Inflammatory macrophage (primary cell): ENCODE results near the gene GPX5.
"Not testable (repeated sequence)": the region's sequence is repeated elsewhere in the genome, so short reads cannot be mapped to it uniquely, and the experiment has no call there.

Source experiments
- DNase-seq, 2 donors: peaks; one replicate each; pipeline ENCODE4 v3.0.0-alpha.2; 2020 to 2022

GPX5 gene

DNA sequence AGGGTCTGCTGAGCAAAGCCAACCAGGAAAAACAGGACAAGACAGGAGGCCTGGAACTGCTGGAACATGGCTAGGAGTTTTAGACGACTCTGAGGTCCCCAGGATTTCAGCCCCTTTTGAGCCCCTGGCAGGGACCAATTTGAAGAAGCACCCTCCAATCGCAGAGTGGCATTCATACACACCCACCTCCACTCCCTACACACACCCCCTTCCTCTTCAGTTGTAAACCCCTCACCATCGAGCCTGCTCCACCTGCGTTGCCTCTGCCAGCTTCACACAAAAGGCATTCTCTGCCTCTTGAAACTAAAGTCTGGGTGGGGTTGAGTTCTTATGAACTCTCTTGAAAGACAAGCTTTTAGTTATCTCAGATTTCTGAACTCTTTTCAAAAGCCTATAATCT is 10.0 kb upstream of the GPX5 start, which contains the start of gene GPX6:
TSS of gene GPX6 (minus strand) at position 118 of the 400 bp plus-strand sequence. CDS start at position 68, 50 bp downstream.
- DNase-seq: no peak

DNA sequence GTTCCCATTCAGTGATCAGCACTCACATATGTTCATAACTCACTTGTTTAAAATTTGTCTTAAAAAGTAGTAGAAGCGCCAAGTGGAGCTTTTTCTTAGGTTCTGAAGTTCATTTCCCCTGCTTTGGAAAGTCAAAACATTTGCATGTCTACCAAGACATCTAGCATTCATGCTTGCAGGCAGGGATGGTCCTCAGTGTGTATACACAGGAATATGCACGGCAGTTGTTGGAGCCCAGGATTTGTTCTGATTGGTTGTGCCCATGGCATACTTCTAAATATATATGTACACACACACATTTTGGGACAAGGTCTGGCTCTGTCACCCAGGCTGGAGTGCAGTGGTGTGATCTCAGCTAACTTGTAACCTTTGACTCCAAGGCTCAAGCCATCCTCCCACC is 7.7 kb upstream of the GPX5 start:
- no peak for DNase-seq

DNA sequence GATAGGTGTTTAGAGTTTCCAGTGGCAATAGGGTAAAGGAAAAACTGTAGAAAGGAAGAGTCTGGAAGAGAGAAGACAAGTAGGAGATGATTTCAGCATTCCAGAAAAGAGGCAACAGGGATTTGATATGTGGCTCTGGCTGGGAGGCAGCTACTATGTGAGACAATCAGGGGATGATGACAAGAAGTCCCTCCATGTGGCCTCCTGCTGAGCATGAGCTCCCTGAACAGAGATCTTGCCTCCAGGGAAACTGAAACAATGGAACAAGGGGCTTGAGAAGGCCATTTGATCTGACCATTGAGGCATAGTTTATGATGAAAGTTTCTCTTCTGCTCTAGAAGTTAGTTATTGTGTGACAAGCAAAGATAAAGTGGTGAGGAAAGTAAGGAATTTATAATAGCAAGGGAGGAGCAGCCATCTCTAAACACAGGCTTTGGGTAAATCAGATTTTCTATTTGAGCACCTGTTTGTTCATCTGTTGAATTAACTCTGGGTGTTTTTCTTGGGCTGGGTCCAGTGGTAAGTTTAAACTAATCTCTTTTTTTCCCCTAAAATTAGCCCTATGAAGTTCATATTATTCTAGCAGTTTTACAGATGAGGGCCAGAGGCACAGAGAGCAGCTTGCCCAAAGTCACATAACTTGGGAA is 3.0 kb upstream of the GPX5 start:
- DNase-seq: no peak

DNA sequence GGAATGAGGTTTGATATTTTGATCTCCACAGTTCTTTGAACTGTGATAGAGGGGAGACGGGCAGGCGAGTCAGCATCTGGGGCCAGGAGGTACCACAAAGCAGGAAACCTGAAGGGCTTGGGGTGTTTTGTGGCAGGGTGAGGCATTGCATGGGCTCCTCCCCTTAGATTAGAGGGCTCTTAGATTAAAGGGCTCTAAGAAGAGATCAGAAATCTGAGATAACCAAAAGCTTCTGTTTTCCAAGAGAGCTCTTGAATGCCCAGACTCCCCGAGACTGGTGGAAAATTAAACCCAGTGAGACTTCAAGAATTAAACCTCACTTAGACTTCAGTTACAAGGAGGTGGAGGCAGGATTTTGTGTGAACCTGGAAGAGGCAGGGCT is 2.4 kb upstream of the GPX5 start:
- no peak for DNase-seq

DNA sequence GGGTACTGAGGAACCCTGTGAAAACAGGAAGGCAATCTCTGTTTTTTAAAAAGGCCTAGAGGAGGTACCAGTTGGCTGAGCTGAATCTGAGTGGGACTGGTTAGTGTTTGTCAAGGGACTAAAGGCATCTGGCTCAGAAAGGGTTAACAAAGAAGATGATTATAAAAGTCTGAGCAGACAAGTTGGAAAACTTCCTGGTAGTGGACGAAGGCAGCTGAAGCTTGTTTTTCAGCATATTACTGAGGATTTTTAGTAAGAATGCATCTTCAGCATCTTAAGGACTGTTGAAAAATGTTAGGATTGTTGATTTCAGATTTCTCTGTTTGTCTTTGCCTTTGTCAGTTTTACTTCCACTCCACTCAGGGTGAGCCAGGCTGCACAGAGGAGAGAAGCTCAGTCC is 5.1 kb downstream of the GPX5 start:
- DNase-seq: no peak

DNA sequence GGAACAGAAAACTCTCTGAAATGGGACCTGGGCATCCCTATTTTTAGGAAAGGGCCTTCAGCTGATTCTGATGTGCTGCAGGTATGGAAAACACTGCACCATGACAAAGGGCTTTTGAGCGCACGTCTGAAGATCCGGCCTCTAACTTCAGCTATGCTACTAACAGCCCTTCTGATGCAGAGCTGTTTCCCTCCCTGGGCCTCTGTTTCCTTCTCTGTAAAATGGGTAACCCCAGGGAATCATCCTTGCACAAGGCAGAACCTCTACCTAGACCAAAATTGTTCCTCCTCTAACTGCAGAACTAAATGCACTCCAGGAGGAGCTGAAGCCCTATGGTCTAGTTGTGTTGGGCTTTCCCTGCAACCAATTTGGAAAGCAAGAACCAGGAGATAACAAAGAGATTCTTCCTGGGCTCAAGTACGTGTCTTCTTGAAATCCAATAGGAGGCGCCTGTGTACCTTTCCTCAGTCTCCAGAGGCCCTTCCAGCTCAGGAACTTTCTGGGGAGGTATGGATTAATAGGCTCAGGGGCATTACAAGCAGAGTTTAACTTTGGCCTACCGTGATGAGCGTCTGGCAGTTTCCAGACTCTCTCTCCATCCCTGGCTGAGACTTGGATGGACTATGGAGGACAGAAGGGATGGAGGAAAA is 5.9 kb downstream of the GPX5 start:
- DNase-seq: no peak

DNA sequence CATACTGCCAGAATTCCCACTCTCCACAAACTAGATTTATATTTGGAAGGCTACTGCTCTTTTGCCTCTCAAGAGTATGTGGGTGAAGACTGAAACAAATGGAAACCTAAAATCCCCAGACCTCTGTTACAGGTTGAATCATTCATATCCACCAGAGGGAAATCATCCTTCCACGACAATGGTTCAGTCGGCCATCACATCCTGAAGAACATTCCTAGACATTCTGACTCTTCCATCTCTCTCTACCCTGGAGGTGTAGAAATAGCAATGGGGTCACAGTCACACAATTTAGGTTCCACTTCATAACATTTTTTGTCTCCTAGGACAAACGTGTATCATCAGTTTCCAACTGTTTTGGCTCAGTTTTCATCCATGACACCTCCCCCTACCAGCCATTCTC is 8.6 kb downstream of the GPX5 start:
- no peak for DNase-seq

DNA sequence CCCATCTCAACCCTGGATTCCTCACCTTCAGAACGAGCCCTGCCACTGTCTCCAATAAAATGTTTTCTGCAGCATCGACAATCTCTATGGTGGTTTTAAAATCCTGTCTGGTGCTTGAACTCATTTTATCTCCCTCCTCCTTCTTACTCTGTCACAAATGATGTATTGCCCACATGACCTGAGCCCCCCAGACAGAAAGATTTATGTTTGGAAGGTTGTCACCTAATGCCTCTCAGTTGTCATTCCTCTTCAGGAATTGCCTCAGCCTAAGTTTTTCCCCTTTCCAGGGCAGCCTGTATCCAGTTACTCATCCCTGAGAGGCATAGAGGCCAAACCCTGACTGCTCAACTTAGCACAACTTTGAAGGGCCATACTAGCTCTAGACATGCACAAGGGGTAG is 9.2 kb downstream of the GPX5 start:
- no peak for DNase-seq

DNA sequence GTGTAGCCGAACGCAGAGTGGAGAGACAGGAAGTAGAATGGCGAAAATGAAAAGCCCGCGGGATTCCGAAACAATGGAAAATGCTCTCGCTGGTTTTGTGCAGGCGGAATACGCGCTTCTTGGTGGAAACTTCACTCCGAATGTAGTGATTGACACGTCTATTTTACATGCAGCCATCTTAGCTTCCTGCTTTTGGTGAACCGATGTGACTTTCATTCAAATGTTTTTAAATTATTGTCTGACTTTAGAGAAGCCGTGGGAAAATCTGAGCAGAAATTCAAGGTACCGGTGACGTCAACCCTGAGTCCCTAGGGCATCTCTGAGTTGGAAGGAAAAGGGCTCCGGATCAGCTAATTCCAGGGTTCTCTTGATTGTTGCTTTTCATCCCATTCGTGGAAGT is 11.4 kb downstream of the GPX5 start:
- no peak for DNase-seq

DNA sequence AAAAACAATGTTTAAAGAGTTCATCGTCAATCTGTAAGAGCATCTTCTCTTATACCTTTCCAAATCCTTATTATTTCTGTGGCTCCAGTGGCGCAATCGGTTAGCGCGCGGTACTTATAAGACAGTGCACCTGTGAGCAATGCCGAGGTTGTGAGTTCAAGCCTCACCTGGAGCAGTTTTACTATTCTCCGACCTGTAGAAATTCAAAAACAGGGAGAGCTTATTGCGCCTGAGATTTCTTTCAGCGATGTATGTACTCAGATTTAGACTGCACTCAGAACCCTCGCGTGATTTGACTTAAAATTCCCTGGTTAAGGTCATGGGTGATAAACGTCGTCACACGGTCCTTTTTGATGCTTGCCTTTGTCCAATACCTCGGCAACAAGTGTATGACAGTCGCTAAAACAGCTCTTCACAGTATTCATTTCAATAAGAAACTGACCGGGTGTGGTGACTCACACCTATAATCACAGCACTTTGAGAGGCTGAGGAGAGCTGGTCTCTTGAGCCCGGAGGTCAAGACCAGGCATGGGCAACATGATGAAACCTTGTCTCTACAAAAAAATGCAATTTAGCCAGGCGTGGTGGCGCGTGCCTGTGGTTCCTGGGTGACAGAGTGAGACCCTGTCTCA is 11.9 kb downstream of the GPX5 start:
- no peak for DNase-seq

DNA sequence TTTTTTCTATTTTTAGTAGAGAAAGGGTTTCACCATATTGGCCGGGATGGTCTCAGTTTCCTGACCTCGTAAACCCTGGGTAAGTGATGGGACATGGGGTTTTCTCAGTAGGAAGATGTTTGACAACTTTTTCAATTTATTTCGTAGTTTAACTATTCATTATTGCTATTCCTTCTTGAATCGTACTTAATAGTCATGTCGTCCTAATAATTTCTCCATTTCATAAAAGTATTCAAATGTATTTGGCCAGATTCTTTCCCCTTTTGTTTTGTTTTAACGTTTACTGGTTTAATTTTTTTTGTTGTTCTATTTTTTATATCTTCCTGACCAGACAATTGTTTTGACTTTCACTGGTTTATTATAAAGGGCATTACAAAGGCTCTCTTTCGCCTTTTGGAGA is 16.3 kb downstream of the GPX5 start:
- no peak for DNase-seq

DNA sequence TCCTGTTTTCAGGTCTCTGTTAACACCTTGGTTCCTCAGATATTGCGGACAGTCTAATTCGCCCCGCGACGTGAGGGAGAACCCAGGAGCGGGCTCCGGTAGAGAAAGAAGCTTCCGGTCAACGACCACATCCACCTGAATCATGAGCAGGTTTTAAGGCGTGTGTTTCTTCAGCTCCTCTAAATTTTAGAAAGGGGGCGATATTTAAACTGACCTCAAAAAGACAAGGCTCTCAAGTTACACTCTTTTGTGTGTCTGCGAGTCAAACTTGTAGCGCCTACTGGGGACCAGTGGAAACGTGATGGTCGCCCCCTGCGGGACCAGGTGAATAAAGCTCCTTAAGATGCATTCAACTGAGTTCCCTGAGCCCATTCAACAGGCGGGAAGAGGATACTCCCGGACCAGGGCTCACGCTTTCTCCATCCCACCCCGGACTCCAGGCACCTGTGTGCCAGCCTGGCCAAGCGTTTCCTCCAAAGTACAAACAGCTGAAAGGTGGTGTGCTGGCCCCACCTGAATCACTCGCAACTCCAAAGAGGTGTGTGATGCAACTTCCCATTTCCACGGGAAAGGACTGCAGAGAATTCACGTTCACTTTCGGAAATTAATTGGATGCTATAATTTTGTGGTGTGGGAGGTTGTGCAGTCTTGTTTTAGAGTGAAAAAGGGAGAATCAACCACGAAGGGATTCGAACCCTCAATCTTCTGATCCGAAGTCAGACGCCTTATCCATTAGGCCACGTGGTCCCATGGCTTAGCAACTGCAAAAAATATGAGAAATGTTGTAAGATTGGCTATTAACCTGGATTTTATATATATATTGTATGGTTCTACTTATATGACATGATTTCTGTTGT is 17.0 kb downstream of the GPX5 start:
- peak; percentile 17 to 19 for DNase-seq

DNA sequence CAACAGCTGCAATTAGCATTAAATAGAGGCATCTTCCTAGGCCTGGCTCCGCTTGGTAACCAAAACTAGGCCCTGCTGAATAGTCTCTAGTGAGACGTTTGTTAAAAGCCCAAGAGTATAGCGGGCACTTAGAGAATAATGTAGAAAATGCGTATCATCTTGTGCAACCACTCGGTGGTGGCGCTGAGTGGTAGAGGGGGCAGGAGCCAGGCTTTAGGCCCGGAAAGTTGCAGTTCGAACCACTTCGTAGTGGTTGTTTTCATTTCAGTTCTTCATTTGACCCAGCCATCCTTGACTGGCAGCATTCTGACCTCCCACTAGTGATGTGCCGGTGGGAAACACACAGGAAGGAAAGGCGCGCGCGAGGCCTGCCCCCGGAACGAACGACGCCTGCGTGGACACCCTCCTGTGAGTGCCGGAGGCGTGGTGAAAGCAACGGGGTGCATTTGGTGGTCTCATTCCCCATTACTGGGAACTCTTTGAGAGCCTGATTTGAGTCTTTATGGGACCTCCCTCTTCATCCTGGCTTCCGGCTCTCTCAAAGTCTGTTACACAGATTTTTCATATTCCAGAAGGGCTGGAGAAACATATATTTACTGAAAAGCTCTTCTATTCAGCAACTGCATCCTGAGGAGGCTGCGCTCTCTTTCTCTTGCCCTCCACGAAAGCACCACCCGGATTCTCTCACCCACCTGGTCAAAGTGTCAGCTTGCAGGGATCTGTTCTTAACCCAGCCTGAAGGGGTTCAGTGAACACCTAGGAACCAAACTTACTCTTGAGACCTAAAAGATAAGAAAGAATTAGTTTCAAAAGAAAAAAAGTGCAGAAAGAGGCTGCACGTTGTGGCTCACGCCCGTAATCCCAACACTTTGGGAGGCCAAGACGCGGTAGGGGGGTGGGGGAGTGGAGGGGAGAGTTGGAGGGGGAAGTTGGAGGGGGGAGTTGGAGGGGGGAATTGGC is 18.2 kb downstream of the GPX5 start:
- DNase-seq: no peak

DNA sequence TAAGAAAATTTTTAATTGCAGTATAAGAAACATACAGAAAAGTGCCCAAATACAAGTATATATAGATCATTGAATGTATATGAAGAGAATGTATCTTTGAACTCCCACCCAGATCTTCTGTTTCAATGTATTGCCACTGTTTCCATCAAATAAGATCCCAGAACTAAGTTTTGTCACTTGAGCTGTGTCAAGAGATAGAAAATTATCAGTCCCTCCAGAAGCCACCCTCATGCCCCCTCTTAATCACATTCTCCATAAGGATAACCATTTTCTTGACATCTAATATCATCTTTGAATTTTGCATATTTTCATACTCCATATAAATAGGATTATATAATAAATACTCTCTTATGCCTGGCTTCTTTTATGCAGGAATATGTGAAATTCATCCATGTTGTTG is 20.3 kb downstream of the GPX5 start:
- no peak for DNase-seq

DNA sequence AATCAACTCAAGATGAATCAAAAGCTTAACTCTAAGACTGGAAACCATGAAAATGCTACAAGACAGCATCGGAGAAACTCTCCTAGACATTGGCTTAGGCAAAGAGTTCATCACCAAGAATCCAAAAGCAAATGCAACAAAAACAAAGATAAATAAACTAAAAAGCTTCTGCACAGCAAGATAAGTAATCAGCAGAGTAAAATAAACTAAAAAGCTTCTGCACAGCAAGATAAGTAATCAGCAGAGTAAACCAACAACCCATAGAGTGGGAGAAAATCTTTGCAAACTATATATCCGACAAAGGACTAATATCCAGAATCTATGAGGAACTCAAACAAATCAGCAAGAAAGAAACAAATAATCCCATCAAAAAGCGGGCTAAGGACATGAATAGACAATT is 21.3 kb downstream of the GPX5 start:
- DNase-seq: not testable (repeated sequence)

DNA sequence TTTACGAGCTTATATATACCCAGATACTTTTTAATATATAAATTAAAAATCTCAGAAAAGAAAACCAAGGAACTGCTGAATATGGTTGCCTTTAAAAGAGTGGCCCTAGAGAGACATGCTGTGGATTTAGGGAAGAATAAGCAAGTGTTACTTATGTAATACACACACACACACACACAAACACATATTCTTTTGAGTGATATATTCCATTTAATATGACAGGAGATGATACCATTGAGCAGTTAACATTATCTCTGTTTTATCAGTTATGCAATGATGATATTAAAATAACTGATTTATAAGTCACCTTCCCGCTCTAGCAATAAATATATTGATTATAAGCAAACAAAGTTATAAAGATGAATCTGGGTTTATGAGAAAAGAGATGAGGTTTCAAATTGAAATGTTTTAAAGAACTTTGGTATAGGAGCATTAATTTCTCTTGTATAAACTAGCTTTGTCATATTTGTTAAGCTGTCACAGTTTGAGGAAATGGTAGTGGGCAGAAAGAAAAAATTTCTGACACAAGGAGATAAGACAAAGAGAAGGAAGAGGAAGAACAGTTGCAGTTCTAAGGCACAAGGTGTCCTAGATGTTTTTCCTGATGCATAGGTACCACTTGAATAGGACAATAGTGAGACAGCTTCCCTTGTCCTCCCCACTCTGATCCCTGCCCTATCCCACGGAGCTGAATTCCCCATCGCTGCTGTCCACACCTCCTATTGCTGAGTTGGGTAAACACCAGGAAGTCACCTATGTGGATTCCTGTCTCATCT is 26.4 kb downstream of the GPX5 start:
- DNase-seq: no peak

DNA sequence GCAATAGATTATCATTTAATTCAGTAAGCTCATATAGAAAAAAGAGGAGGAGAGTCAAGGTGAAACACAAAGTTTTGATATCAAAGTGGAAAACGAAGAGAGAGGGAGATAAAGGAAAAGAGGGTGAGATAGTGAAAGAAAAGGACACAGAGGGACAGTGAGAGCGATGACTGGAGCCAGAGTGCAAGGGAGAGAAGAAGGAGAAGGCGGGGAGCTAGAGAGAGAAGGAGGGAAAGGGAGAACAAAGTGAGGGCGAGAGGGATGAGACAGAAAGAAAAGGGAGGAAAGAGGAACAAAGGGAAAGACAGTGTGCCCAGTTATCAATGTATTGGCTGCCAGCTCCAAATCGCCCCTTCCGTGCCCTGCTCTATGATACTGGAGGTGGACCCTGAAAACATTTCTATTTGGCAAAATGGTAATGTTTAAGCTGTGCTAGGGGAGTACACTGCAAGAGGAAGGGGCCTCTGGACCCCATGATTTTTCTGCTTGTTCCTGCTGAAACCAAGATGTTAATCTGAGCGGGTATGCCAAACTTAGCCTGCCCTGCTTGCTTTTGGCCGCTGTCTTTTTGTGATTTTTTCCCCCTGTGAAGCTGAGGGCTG is 27.8 kb downstream of the GPX5 start:
- DNase-seq: no peak

DNA sequence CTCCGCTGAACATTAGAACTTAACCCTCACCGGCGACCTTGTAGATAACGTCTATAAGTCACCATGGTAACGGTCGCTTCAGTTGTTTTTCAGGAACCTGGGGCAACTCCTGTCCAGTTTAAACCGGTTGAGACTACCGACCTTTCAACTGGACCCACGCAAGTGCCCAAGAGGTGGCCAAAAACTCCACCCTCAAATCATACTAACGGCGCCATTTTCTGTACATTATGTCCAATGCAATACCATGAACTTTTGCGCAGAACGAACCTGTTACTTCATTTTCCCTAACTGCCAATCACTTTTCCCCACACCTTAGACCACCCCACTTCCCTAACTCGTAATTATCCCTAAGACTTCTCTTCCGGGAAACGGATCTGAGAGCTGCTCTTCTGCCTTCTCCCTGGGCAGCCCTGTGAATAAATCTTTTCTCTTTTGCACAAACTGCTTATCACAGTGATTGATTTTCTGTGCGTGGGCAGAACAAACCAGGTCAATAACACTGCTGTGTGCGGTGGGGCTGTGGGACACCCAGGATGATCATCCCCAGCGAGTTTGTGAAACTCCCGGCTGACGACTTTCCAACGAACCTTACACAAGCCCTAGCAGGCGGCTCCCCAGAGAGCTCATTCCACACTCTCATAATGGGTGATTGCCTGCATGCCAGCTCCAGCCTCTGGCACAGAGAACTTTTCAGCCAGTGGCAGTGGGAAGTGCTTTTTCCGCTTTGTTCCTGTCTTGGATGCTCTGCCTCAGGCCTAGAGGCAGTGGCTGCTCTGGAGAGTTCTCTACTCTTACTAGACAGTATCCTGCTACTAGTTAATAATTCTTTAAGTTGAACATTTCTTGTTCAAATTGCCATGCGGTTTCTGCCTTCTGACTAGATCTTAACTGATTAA is 28.6 kb downstream of the GPX5 start:
- DNase-seq: no peak

DNA sequence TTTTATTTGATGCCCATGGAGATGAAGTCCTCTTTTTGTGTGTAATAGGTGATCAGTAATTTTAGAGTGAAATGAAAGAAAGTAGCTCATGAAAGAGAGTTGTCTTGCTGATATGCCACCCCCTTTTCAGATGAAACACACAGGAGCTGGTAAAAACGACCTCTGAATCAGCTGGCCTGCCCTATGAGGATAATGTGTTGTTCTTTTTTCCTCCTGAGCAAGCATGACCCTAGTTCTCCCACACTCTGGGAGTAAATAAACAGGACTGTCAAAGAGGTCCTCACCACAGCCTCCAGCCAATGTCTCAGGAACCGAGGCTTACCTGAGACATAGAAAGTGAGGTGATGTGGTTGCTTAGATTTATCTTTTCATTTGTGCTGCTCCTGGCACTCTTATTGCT is 29.5 kb downstream of the GPX5 start:
- no peak for DNase-seq

DNA sequence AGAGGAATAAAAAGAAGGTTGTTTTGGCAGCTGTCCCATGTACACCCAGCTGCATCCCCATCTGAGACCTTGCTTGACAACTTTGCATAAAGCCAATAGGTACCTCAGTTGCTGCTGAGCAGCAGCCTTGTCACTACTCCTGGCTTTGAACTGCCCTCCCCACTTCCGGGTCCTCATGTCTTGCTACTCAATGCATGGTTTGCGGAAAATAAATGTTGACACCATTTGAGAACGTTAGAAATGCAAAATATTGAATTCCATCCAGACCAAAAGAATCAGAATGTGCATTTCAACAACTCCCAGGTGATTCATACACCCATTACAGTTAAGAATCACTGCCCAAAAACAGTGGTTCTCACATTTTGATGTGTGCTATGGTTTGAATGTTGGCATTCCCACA is 32.9 kb downstream of the GPX5 start:
- DNase-seq: no peak
